Peyer's patch (tissue), 4 donors: ENCODE results near the gene MYMX.

Experiments used
- CTCF ChIP-seq, 6 experiments: fragments of 450-650 bp in 4 of 6; fragments of 200-600 bp in 2 of 6; sonication (generic) in 1 of 6; IDR thresholded peaks; one replicate each; pipeline ENCODE4 v1.5.1; 2017 to 2019; ENCODE audit warnings: antibody characterized with exemption in 6 of 6, mild to moderate bottlenecking in 3 of 6, moderate library complexity in 1 of 6
- POLR2A ChIP-seq, 2 donors: fragments of 450-650 bp; IDR thresholded peaks; one replicate each; pipeline ENCODE4 v1.5.1; 2017; ENCODE audit warnings: antibody characterized with exemption in 2 of 2, mild to moderate bottlenecking in 2 of 2, moderate library complexity in 2 of 2

DNA sequence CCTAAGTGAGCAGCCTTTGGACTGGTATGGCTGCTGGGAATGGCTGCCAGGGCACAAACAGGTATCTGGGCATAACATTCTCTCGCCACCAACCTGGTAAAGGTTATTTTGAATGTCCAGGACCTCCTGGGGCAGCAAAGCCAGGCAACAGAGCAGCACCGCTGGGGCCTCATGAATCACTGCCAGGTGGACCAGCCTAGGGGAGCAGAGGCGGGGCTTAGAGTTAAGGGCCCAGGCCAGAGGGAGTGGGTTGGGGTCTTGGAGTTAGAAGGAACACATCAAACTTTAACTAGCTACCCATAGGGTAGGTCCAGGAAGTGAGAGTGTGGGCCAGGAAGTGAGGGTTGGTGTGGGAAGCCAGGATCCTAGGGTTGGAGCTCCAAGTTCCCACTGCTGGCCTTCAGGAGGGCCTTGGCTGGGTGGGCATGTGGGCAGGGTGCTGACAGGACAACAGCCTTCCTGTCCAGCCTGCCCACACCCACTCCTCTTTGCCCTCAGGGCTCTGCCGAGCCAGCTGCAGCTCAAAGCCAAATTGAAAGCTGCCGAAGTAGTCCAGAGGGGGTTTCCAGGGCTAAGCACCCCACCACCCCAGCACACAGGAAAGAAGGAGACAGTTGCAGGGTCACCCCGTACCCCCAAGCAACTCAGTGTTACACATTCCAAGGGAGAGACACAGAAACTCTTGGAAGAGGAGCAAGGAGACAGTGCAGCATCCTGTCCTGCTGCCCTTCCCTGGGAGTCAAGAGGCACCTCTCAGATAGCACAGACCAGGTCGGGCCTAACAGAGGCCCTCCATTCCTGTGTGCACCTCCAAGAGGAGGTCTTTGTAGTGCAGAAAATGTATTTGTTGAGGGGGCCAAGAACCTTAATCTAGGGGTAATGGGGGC is 46.0 kb downstream of the MYMX start:
- TF ChIP-seq POLR2A (IDR thresholded peaks at IDR 0.05) (no peak), CTCF (IDR thresholded peaks at IDR 0.05) (no peak)
